Neural progenitor cell (in vitro differentiated cells): ENCODE results near the gene ZFYVE21. TPM values are rescaled to one million over a fixed set of nuclear protein-coding genes. Genes with fewer than 3 reads are reported as not detected.

Experiments used
- DNase-seq: peaks from one replicate; pipeline ENCODE4 v3.0.0-alpha.2; 2016; ENCODE audit warnings: low spot score
- H2AFZ ChIP-seq: fragments of 200-600 bp; sonication (generic); replicated peaks from 2 replicates; pipeline ENCODE4 v1.6.1; 2016; ENCODE audit warnings: antibody characterized with exemption
- H3F3A ChIP-seq: fragments of 200-600 bp; sonication (generic); 2 replicates; pipeline ENCODE4 v1.6.1; 2016; ENCODE audit warnings: antibody characterized with exemption, low read depth
- H3K27ac ChIP-seq: fragments of 200-600 bp; sonication (generic); 2 replicates; pipeline ENCODE4 v1.5.1; 2016; ENCODE audit warnings: mild to moderate bottlenecking
- H3K27me3 ChIP-seq: fragments of 200-600 bp; sonication (generic); 2 replicates; pipeline ENCODE4 v1.6.1; 2016; ENCODE audit warnings: mild to moderate bottlenecking, moderate library complexity
- H3K36me3 ChIP-seq: fragments of 200-600 bp; sonication (generic); 2 replicates; pipeline ENCODE4 v1.5.1; 2016
- H3K4me1 ChIP-seq: fragments of 200-600 bp; sonication (generic); 2 replicates; pipeline ENCODE4 v1.6.1; 2016; ENCODE audit warnings: mixed run types
- H3K4me2 ChIP-seq: fragments of 200-600 bp; sonication (generic); 2 replicates; pipeline ENCODE4 v1.6.1; 2016
- H3K4me3 ChIP-seq: fragments of 200-600 bp; sonication (generic); 2 replicates; pipeline ENCODE4 v1.5.1; 2016
- H3K79me2 ChIP-seq: fragments of 200-600 bp; sonication (generic); 2 replicates; pipeline ENCODE4 v1.6.1; 2016; ENCODE audit warnings: low read depth
- H3K9ac ChIP-seq: fragments of 200-600 bp; sonication (generic); 2 replicates; pipeline ENCODE4 v1.6.1; 2016
- H3K9me3 ChIP-seq: fragments of 200-600 bp; sonication (generic); 2 replicates; pipeline ENCODE4 v1.5.1; 2016; ENCODE audit warnings: low read depth
- H4K20me1 ChIP-seq: fragments of 200-600 bp; sonication (generic); 2 replicates; pipeline ENCODE4 v1.6.1; 2016; ENCODE audit warnings: low read depth
- H3K27ac Mint-ChIP-seq: 3 replicates; pipeline ENCODE4 v1.8.0; 2021; ENCODE audit warnings: mixed read lengths
- H3K27me3 Mint-ChIP-seq: 2 replicates; pipeline ENCODE4 v1.8.0; 2022; ENCODE audit warnings: low read depth, mild to moderate bottlenecking, inconsistent platforms, moderate library complexity, mixed read lengths; ENCODE audit not compliant: insufficient read depth
- H3K36me3 Mint-ChIP-seq: 3 replicates; pipeline ENCODE4 v1.8.0; 2021; ENCODE audit warnings: mixed read lengths
- H3K4me1 Mint-ChIP-seq: 3 replicates; pipeline ENCODE4 v1.8.0; 2021; ENCODE audit warnings: mixed read lengths
- H3K4me3 Mint-ChIP-seq: 3 replicates; pipeline ENCODE4 v1.8.0; 2021; ENCODE audit warnings: mild to moderate bottlenecking, moderate library complexity, mixed read lengths
- H3K9me3 Mint-ChIP-seq: 3 replicates; pipeline ENCODE4 v1.8.0; 2020; ENCODE audit warnings: mixed read lengths
- EZH2 ChIP-seq: fragments of 200-600 bp; sonication (generic); IDR thresholded peaks from 2 replicates; pipeline ENCODE4 v1.6.1; 2017; ENCODE audit warnings: antibody characterized with exemption, mild to moderate bottlenecking, moderate library complexity
- EZH2phosphoT487 ChIP-seq: fragments of 200-600 bp; sonication (generic); IDR thresholded peaks from 2 replicates; pipeline ENCODE4 v1.6.1; 2017; ENCODE audit warnings: antibody characterized with exemption
- total RNA-seq: library from RNA; depleted of rRNA; stranded (reverse); fragments of >200 nt; gene quantifications from 2 replicates; pipeline ENCODE4 v1.2.3, GENCODE V29; 2015; ENCODE audit warnings: low replicate concordance
- TF ChIP-seq, protein P1 (sequence below): fragments of 200-600 bp; sonication (generic); IDR thresholded peaks from 2 replicates; pipeline ENCODE4 v1.5.1; 2017; ENCODE audit warnings: antibody characterized with exemption, mild to moderate bottlenecking

ZFYVE21 gene
- total RNA-seq, 1 donor from 2014 or later = 46.2 TPM

- Mint-ChIP-seq H3K4me3 (no peak overlapping the region), H3K4me1 (peaks cover 4% of the 10 kb centered on the region), H3K9me3 (no peaks in the 10 kb centered on the region), H3K27me3 (peaks cover 4% of the 10 kb centered on the region), H3K36me3 (peaks cover 17% of the 10 kb centered on the region), H3K27ac (no peak overlapping the region)
- Histone ChIP-seq H2AFZ (no peak overlapping the region), H3K9ac (no peak overlapping the region), H3K4me1 (no peaks in the 10 kb centered on the region), H3K27ac (no peak overlapping the region), H3K36me3 (no peaks in the 10 kb centered on the region), H3F3A (no peaks in the 10 kb centered on the region), H4K20me1 (peaks cover 8% of the 10 kb centered on the region), H3K27me3 (no peaks in the 10 kb centered on the region), H3K4me2 (no peak overlapping the region), H3K9me3 (no peaks in the 10 kb centered on the region), H3K4me3 (no peak overlapping the region), H3K79me2 (no peaks in the 10 kb centered on the region)
- no peak for DNase-seq
- TF ChIP-seq EZH2phosphoT487 (no peak), EZH2 (no peak)
- TF ChIP-seq, protein P1, sequence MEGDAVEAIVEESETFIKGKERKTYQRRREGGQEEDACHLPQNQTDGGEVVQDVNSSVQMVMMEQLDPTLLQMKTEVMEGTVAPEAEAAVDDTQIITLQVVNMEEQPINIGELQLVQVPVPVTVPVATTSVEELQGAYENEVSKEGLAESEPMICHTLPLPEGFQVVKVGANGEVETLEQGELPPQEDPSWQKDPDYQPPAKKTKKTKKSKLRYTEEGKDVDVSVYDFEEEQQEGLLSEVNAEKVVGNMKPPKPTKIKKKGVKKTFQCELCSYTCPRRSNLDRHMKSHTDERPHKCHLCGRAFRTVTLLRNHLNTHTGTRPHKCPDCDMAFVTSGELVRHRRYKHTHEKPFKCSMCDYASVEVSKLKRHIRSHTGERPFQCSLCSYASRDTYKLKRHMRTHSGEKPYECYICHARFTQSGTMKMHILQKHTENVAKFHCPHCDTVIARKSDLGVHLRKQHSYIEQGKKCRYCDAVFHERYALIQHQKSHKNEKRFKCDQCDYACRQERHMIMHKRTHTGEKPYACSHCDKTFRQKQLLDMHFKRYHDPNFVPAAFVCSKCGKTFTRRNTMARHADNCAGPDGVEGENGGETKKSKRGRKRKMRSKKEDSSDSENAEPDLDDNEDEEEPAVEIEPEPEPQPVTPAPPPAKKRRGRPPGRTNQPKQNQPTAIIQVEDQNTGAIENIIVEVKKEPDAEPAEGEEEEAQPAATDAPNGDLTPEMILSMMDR = no peak
Observed at GRCh38 chr14:103735815-103736545, 20.4 kb downstream of the ZFYVE21 start.

DNA sequence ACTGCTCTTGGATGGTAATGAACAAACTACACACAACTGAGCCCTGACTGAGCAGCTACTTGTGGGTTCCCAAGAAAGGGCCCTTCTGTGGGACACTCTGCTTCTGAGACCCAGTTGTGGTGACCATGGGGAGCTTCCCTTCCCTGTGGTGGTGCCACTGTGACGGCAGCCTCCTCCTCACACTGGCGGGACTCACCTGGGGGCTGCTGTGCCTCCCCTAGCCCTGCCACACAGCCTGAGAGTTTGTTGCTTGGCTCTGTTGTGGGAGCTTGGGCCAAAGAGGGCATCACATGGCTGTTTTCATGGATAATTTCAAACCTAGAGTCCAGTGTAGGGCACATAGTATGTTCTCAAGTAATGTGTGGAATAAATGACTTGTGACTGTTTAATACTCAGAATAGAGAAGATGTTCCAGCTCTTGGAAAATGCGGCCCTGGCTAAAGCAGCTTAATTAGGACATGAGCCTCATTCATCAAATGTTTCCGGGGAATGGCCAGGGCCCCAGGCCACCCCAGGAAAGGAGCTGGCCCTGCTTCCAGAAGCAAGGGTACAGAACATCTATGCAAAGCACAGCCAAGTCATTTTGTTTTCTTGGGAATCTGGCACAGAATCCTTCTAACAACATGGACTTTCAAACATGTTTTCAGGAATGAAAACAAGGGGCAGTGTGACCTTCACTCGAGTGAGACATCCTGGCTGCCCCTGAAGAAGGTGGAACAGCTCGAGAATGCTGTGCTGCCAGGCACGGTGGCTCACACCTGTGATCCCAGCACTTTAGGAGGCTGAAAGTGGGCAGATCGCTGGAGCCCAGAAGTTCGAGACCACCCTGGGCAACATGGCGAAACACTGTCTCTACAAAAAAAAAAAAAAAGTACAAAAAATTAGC lies 21.2 kb downstream of the ZFYVE21 start:
- no peak for DNase-seq
- H3K27me3 ChIP-seq = no peaks in the 10 kb centered on the region
- H3K4me2 ChIP-seq = no peak overlapping the region
- Mint-ChIP-seq H3K4me3 (no peak overlapping the region), H3K9me3 (no peaks in the 10 kb centered on the region), H3K27ac (no peak overlapping the region), H3K36me3 (peaks cover 18% of the 10 kb centered on the region), H3K4me1 (peaks cover 4% of the 10 kb centered on the region), H3K27me3 (peaks cover 4% of the 10 kb centered on the region)
- peaks cover 8% of the 10 kb centered on the region for H4K20me1 ChIP-seq
- H3K4me3 ChIP-seq = no peak overlapping the region
- TF ChIP-seq, protein P1 = no peak
- TF ChIP-seq EZH2 (no peak), EZH2phosphoT487 (no peak)
- no peaks in the 10 kb centered on the region for H3K4me1 ChIP-seq
- H3K9ac ChIP-seq = no peak overlapping the region
- H2AFZ ChIP-seq = no peak overlapping the region
- no peaks in the 10 kb centered on the region for H3K9me3 ChIP-seq
- no peaks in the 10 kb centered on the region for H3K79me2 ChIP-seq
- H3K27ac ChIP-seq = no peak overlapping the region
- H3K36me3 ChIP-seq = no peaks in the 10 kb centered on the region
- no peaks in the 10 kb centered on the region for H3F3A ChIP-seq

DNA sequence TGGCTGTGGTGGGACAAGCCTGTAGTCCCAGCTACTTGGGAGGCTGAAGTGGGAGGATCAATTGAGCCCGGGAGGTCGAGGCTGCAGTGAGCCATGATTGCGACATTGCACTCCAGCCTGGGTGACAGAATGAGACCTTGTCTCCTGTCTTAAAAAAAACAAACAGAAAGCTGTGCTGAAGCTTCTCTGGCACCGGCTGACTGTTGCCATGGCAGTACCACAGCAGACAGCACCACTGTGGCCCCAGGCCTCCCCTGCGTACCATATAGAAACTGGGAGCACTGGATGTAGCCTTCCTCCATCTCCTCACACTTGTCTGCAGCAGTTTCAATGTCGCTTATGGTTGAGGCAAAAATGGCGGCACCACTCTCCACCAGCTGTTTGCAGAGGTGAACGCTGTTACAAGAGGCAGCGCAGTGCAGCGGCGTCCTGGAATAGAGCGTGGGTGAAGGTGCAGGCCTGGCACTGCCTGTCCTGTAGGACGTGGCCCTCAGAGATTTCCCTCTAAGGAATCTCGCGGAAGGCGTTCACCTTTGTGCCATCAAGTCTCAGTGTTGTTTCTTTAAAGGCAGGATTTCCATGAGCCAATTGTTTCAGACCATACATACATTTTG lies 21.9 kb downstream of the ZFYVE21 start:
- TF ChIP-seq, protein P1 = no peak
- no peak for TF ChIP-seq EZH2phosphoT487
- no peak for TF ChIP-seq EZH2
- H3K4me3 ChIP-seq = no peak overlapping the region
- H3K27ac ChIP-seq = no peak overlapping the region
- H2AFZ ChIP-seq = no peak overlapping the region
- Mint-ChIP-seq H3K4me1 (peaks cover 4% of the 10 kb centered on the region), H3K27ac (no peak overlapping the region), H3K27me3 (peaks cover 4% of the 10 kb centered on the region), H3K36me3 (peaks cover 18% of the 10 kb centered on the region), H3K9me3 (no peaks in the 10 kb centered on the region), H3K4me3 (no peak overlapping the region)
- no peak for DNase-seq
- H3K79me2 ChIP-seq = no peaks in the 10 kb centered on the region
- H3K9me3 ChIP-seq = no peaks in the 10 kb centered on the region
- H3K27me3 ChIP-seq = no peaks in the 10 kb centered on the region
- peaks cover 8% of the 10 kb centered on the region for H4K20me1 ChIP-seq
- no peak overlapping the region for H3K9ac ChIP-seq
- H3K36me3 ChIP-seq = no peaks in the 10 kb centered on the region
- no peak overlapping the region for H3K4me2 ChIP-seq
- peaks cover 3% of the 10 kb centered on the region for H3K4me1 ChIP-seq
- H3F3A ChIP-seq = no peaks in the 10 kb centered on the region
